OCI-LY3 (cell line): ENCODE results near the gene ARID4A.

Source experiments
- H2AFZ ChIP-seq: fragments of 200-600, 300-600 bp; shearing (Covaris generic); 2 replicates; pipeline ENCODE4 v1.6.0; 2014; ENCODE audit warnings: antibody characterized with exemption, low read depth, low read length
- H3K27ac ChIP-seq: fragments of 200-600, 300-600 bp; sonication (generic); 2 replicates; pipeline ENCODE4 v1.5.1; 2014; ENCODE audit warnings: mild to moderate bottlenecking, low read length, moderate library complexity, mixed read lengths
- H3K27me3 ChIP-seq: fragments of 200-600, 300-600 bp; sonication (generic); 2 replicates; pipeline ENCODE4 v1.6.1; 2014; ENCODE audit warnings: low read depth, low read length, mixed read lengths
- H3K36me3 ChIP-seq: fragments of 200-600, 300-600 bp; sonication (generic); replicated peaks from 2 replicates; pipeline ENCODE3; 2014; ENCODE audit warnings: low read depth, low read length, mixed read lengths
- H3K4me1 ChIP-seq: fragments of 300-600, 200-600 bp; sonication (generic); 2 replicates; pipeline ENCODE4 v1.6.1; 2014; ENCODE audit warnings: low read length, mixed read lengths
- H3K4me2 ChIP-seq: fragments of 200-600, 300-600 bp; sonication (generic); 2 replicates; pipeline ENCODE4 v1.6.1; 2014; ENCODE audit warnings: low read length, mixed read lengths
- H3K4me3 ChIP-seq: fragments of 300-600, 200-600 bp; sonication (generic); 2 replicates; pipeline ENCODE4 v1.5.1; 2014; ENCODE audit warnings: antibody characterized with exemption, mild to moderate bottlenecking, low read length, moderate library complexity
- H3K79me2 ChIP-seq: fragments of 300-600, 200-600 bp; shearing (Covaris generic); 2 replicates; pipeline ENCODE4 v1.6.1; 2014; ENCODE audit warnings: mild to moderate bottlenecking, low read length, mixed read lengths
- H3K9ac ChIP-seq: fragments of 300-600, 200-600 bp; shearing (Covaris generic); 2 replicates; pipeline ENCODE4 v1.6.0; 2014; ENCODE audit warnings: mild to moderate bottlenecking, low read length, moderate library complexity
- H3K9me3 ChIP-seq: fragments of 200-600, 300-600 bp; shearing (Covaris generic); 2 replicates; pipeline ENCODE4 v1.6.1; 2014; ENCODE audit warnings: low read length, mixed read lengths; ENCODE audit not compliant: insufficient read depth
- H4K20me1 ChIP-seq: fragments of 200-600, 300-600 bp; sonication (generic); 2 replicates; pipeline ENCODE4 v1.6.1; 2016; ENCODE audit warnings: low read length, mixed read lengths; ENCODE audit not compliant: insufficient read depth
- CTCF ChIP-seq: fragments of 200-600, 300-600 bp; sonication (generic); IDR thresholded peaks from 2 replicates; pipeline ENCODE4 v1.5.1; 2014; ENCODE audit warnings: antibody characterized with exemption, low read length, low read depth
- EZH2phosphoT487 ChIP-seq: fragments of 200-600 bp; shearing (Covaris generic); IDR thresholded peaks from 2 replicates; pipeline ENCODE4 v1.6.1; 2018; ENCODE audit warnings: antibody characterized with exemption, mixed run types, low read depth

ARID4A gene

GRCh38 chr14:58294201-58294600, 4.2 kb upstream of the ARID4A start:
- Histone ChIP-seq H3K9ac (no peak overlapping the region), H3K36me3 (peaks cover 30% of the 10 kb centered on the region), H2AFZ (no peak overlapping the region), H3K27ac (no peak overlapping the region), H3K27me3 (no peaks in the 10 kb centered on the region), H3K4me1 (peaks cover 4% of the 10 kb centered on the region), H3K9me3 (no peaks in the 10 kb centered on the region), H3K4me2 (no peak overlapping the region), H3K79me2 (peaks cover 93% of the 10 kb centered on the region), H3K4me3 (no peak overlapping the region), H4K20me1 (peaks cover 19% of the 10 kb centered on the region)
- TF ChIP-seq CTCF = no peak
- TF ChIP-seq EZH2phosphoT487 = no peak

GRCh38 chr14:58296726-58297125, 1.6 kb upstream of the ARID4A start:
- Histone ChIP-seq H3K27ac (no peak overlapping the region), H3K36me3 (peaks cover 23% of the 10 kb centered on the region), H3K27me3 (no peaks in the 10 kb centered on the region), H3K4me2 (peak overlapping the region; percentile 90), H3K4me3 (peak overlapping the region; percentile 95), H4K20me1 (peaks cover 19% of the 10 kb centered on the region), H3K4me1 (peaks cover 11% of the 10 kb centered on the region), H3K9me3 (no peaks in the 10 kb centered on the region), H3K79me2 (peaks cover 84% of the 10 kb centered on the region), H3K9ac (peak overlapping the region; percentile 84), H2AFZ (no peak overlapping the region)
- TF ChIP-seq CTCF = no peak
- TF ChIP-seq EZH2phosphoT487 = no peak

- H3K4me2 ChIP-seq = peak overlapping the region; percentile 90
- peaks cover 20% of the 10 kb centered on the region for H3K36me3 ChIP-seq
- H3K9ac ChIP-seq = peak overlapping the region; percentile 84
- no peaks in the 10 kb centered on the region for H3K9me3 ChIP-seq
- H3K27me3 ChIP-seq = no peaks in the 10 kb centered on the region
- H3K4me3 ChIP-seq = peak overlapping the region; percentile 95
- H4K20me1 ChIP-seq = peaks cover 19% of the 10 kb centered on the region
- peaks cover 11% of the 10 kb centered on the region for H3K4me1 ChIP-seq
- TF ChIP-seq CTCF (no peak), EZH2phosphoT487 (no peak)
- peak overlapping the region; percentile 90 for H3K27ac ChIP-seq
- peaks cover 77% of the 10 kb centered on the region for H3K79me2 ChIP-seq
- H2AFZ ChIP-seq = no peak overlapping the region
These were observed 968 bp upstream of the ARID4A start for GRCh38 chr14:58297412-58297761.

- Histone ChIP-seq H4K20me1 (peaks cover 19% of the 10 kb centered on the region), H3K4me2 (peak overlapping the region; percentile 90), H3K4me3 (peak overlapping the region; percentile 95), H3K4me1 (peaks cover 11% of the 10 kb centered on the region), H3K27me3 (no peaks in the 10 kb centered on the region), H3K9me3 (no peaks in the 10 kb centered on the region), H3K36me3 (peaks cover 16% of the 10 kb centered on the region), H3K27ac (peak overlapping the region; percentile 90), H3K9ac (peak overlapping the region; percentile 91), H3K79me2 (peaks cover 72% of the 10 kb centered on the region), H2AFZ (peak overlapping the region; percentile 82)
- no peak for TF ChIP-seq CTCF
- TF ChIP-seq EZH2phosphoT487 = no peak
These were observed 436 bp upstream of the ARID4A start for GRCh38 chr14:58297762-58298476.
